Brain microvascular endothelial cell (primary cell): Measurements from ENCODE around the gene CDC7.

Experiments used
- DNase-seq: peaks from one replicate; pipeline ENCODE4 v3.0.0-alpha.2; 2020
- H3K27ac ChIP-seq: fragments of 250-450 bp; sonication (Bioruptor Pico); 2 replicates; pipeline ENCODE4 v1.5.1; 2020; ENCODE audit warnings: mild to moderate bottlenecking, moderate library complexity
- H3K27me3 ChIP-seq: fragments of 250-450 bp; sonication (Bioruptor Pico); replicated peaks from 2 replicates; pipeline ENCODE4 v1.5.1; 2020; ENCODE audit warnings: mild to moderate bottlenecking
- H3K36me3 ChIP-seq: fragments of 250-450 bp; sonication (Bioruptor Pico); replicated peaks from 2 replicates; pipeline ENCODE4 v1.5.1; 2020; ENCODE audit warnings: mild to moderate bottlenecking
- H3K4me3 ChIP-seq: 2 replicates; pipeline ENCODE4 v1.5.1; 2011; ENCODE audit warnings: low read depth, mild to moderate bottlenecking, control low read depth, low read length, moderate library complexity
- in situ Hi-C: cut with HindIII; loops from 2 replicates; pipeline ENCODE4 v1.10.0; 2017; ENCODE audit warnings: low sequenced_read_pairs, low pct_ligation_motif_present
- TF ChIP-seq, protein P1 (sequence below): IDR thresholded peaks from 2 replicates; pipeline ENCODE4 v1.5.1; 2011; ENCODE audit warnings: low read depth, mild to moderate bottlenecking, moderate library complexity, low read length, control low read depth, inconsistent platforms; ENCODE audit errors: missing control alignments

Gene CDC7

DNA sequence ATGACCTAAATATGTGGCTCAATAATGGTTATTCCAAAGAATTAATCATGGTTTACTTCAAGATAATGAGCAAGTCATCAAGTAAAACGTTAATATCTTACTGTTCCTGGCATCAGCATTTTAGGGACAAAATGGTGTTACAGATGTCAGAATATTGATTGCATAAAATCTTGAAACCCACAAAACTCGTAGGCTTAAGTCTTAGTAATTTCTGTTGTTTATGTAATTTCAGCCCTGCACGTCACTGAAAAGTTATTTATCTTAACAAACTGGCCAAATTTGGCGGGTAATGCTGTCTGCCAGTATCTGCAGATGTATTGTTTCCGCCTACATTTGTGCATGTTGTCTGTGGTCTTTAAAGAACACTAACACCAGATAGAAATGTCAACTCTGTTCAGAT is 25.8 kb downstream of the CDC7 start:
- Histone ChIP-seq H3K27ac (no peak overlapping the region), H3K27me3 (no peaks in the 10 kb centered on the region), H3K36me3 (no peaks in the 10 kb centered on the region), H3K4me3 (no peak overlapping the region)
- TF ChIP-seq, protein P1, sequence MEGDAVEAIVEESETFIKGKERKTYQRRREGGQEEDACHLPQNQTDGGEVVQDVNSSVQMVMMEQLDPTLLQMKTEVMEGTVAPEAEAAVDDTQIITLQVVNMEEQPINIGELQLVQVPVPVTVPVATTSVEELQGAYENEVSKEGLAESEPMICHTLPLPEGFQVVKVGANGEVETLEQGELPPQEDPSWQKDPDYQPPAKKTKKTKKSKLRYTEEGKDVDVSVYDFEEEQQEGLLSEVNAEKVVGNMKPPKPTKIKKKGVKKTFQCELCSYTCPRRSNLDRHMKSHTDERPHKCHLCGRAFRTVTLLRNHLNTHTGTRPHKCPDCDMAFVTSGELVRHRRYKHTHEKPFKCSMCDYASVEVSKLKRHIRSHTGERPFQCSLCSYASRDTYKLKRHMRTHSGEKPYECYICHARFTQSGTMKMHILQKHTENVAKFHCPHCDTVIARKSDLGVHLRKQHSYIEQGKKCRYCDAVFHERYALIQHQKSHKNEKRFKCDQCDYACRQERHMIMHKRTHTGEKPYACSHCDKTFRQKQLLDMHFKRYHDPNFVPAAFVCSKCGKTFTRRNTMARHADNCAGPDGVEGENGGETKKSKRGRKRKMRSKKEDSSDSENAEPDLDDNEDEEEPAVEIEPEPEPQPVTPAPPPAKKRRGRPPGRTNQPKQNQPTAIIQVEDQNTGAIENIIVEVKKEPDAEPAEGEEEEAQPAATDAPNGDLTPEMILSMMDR: no peak
- no peak for DNase-seq
- in situ Hi-C loops: no loop called here

DNA sequence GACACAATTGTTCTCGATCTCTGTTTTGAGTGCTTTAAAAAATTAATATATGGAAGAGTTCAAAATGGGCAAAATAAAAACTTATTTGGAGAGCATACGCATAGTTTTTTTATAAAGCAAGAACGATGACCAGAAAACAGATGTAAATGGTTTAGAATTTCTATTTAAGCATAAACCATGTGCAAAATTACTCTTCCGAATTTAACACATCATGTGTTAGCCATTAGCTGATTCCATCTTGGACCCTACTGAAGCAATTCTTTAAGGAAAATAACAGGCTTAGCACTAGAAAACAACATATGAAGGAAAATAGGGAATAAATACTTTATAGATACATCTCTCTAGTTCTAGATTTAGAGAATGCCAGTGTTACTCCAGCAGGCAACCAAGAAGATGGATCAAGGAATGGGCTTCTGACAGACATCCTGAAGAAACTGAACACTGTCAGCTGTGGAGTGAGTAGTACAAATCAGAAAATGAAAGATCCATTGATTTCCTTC is 26.7 kb downstream of the CDC7 start:
- Histone ChIP-seq H3K27ac (no peak overlapping the region), H3K27me3 (no peaks in the 10 kb centered on the region)
- in situ Hi-C loops: no loop called here

GRCh38 chr1:91527781-91528180 is 27.1 kb downstream of the CDC7 start:
- Histone ChIP-seq H3K27me3 (no peaks in the 10 kb centered on the region), H3K36me3 (no peaks in the 10 kb centered on the region), H3K4me3 (no peak overlapping the region), H3K27ac (no peak overlapping the region)
- in situ Hi-C loops: no loop called here
- TF ChIP-seq, protein P1: no peak
- DNase-seq: no peak

More for the DNA sequence above, 26.7 kb downstream of the CDC7 start:
- no peak for DNase-seq
- TF ChIP-seq, protein P1: no peak
- H3K36me3 ChIP-seq: no peaks in the 10 kb centered on the region
- H3K4me3 ChIP-seq: no peak overlapping the region

DNA sequence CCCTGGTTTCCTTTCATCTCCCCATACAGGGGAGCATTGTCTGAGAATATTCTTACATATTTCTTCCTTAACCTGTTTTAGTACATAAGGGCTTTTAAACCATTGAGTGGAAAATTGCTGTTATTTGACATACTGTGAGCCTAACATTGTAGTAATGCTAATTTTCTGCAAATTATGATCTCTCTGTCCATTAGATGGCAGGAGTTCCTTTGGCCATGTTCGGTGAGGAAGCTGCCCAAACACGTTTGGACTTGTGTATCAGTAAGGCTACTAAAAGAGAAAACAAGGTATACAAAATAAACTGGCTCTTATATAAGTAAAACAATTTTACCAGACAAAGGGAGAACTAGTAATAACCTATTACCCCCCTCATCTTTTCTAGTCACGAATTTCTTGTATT is 29.2 kb downstream of the CDC7 start:
- Histone ChIP-seq H3K27me3 (no peaks in the 10 kb centered on the region), H3K27ac (no peak overlapping the region), H3K36me3 (no peaks in the 10 kb centered on the region), H3K4me3 (no peak overlapping the region)
- peak; percentile 35 for DNase-seq
- TF ChIP-seq, protein P1: peak; percentile 58
- in situ Hi-C loops: no loop called here

GRCh38 chr1:91533361-91534024 is 32.8 kb downstream of the CDC7 start:
- no peak overlapping the region for H3K27ac ChIP-seq
- TF ChIP-seq, protein P1: no peak
- no peaks in the 10 kb centered on the region for H3K27me3 ChIP-seq
- in situ Hi-C loops: no loop called here
- H3K4me3 ChIP-seq: no peak overlapping the region
- H3K36me3 ChIP-seq: no peaks in the 10 kb centered on the region
- no peak for DNase-seq

GRCh38 chr1:91535441-91535840 is 34.8 kb downstream of the CDC7 start:
- Histone ChIP-seq H3K4me3 (no peak overlapping the region), H3K27me3 (no peaks in the 10 kb centered on the region), H3K27ac (no peak overlapping the region), H3K36me3 (no peaks in the 10 kb centered on the region)
- in situ Hi-C loops: no loop called here
- no peak for DNase-seq
- TF ChIP-seq, protein P1: no peak
